OCI-LY1 (cell line): ENCODE results near the gene SNAI3.

Source experiments
- H2AFZ ChIP-seq: fragments of 200-600 bp; sonication (generic), shearing (Covaris generic); 2 replicates; pipeline ENCODE4 v1.6.0; 2014; ENCODE audit warnings: antibody characterized with exemption, mild to moderate bottlenecking, low read length
- H3F3A ChIP-seq: fragments of 200-600 bp; sonication (generic), shearing (Covaris generic); 2 replicates; pipeline ENCODE4 v1.6.0; 2014; ENCODE audit warnings: mild to moderate bottlenecking, antibody characterized with exemption, low read length, moderate library complexity; ENCODE audit not compliant: insufficient read depth
- H3K27ac ChIP-seq: fragments of 200-600 bp; sonication (generic); 2 replicates; pipeline ENCODE4 v1.5.1; 2014; ENCODE audit warnings: low read length, mixed run types, mild to moderate bottlenecking, low read depth; ENCODE audit not compliant: poor library complexity, severe bottlenecking
- H3K27me3 ChIP-seq: fragments of 200-600 bp; sonication (generic); 2 replicates; pipeline ENCODE4 v1.6.0; 2014; ENCODE audit warnings: antibody characterized with exemption, mild to moderate bottlenecking, low read length, moderate library complexity; ENCODE audit not compliant: insufficient read depth
- H3K36me3 ChIP-seq: fragments of 200-600 bp; sonication (generic); 2 replicates; pipeline ENCODE4 v1.6.1; 2014; ENCODE audit warnings: mild to moderate bottlenecking, antibody characterized with exemption, low read length, moderate library complexity, mixed read lengths; ENCODE audit not compliant: insufficient read depth
- H3K4me1 ChIP-seq: fragments of 200-600 bp; sonication (generic); 2 replicates; pipeline ENCODE4 v1.5.1; 2014; ENCODE audit warnings: mild to moderate bottlenecking, low read length, moderate library complexity; ENCODE audit not compliant: insufficient read depth, severe bottlenecking
- H3K4me2 ChIP-seq: fragments of 200-600 bp; sonication (generic), shearing (Covaris generic); 2 replicates; pipeline ENCODE4 v1.6.1; 2014; ENCODE audit warnings: low read length
- H3K4me3 ChIP-seq: fragments of 200-600 bp; sonication (generic); 2 replicates; pipeline ENCODE4 v1.5.1; 2014; ENCODE audit warnings: low read length, low read depth, mild to moderate bottlenecking, mixed read lengths; ENCODE audit not compliant: poor library complexity, severe bottlenecking
- H3K79me2 ChIP-seq: fragments of 200-600 bp; shearing (Covaris generic); 2 replicates; pipeline ENCODE4 v1.6.1; 2016; ENCODE audit warnings: mixed run types, low read length, mixed read lengths; ENCODE audit not compliant: insufficient read depth
- H3K9ac ChIP-seq: fragments of 200-600 bp; sonication (generic), shearing (Covaris generic); 2 replicates; pipeline ENCODE4 v1.6.1; 2014; ENCODE audit warnings: mild to moderate bottlenecking, low read length, mixed read lengths
- H3K9me2 ChIP-seq: fragments of 200-600 bp; sonication (generic), shearing (Covaris generic); 2 replicates; pipeline ENCODE4 v1.6.1; 2014; ENCODE audit warnings: low read depth, mild to moderate bottlenecking, low read length, mixed read lengths
- H3K9me3 ChIP-seq: fragments of 200-600 bp; shearing (Covaris generic); 2 replicates; pipeline ENCODE4 v1.6.1; 2014; ENCODE audit warnings: low read length, mixed read lengths
- H4K20me1 ChIP-seq: fragments of 200-600 bp; sonication (generic), shearing (Covaris generic); 2 replicates; pipeline ENCODE4 v1.6.0; 2016; ENCODE audit warnings: mild to moderate bottlenecking, low read length; ENCODE audit not compliant: insufficient read depth
- CTCF ChIP-seq: fragments of 200-600 bp; sonication (generic), shearing (Covaris generic); IDR thresholded peaks from 2 replicates; pipeline ENCODE4 v1.5.1; 2017; ENCODE audit warnings: mild to moderate bottlenecking, antibody characterized with exemption, low read length, moderate library complexity, mixed read lengths
- EZH2 ChIP-seq: fragments of 200-600 bp; sonication (generic), shearing (Covaris generic); IDR thresholded peaks from 2 replicates; pipeline ENCODE4 v1.8.0; 2017; ENCODE audit warnings: borderline replicate concordance, mixed run types, mild to moderate bottlenecking, antibody characterized with exemption, low read length, moderate library complexity, mixed read lengths

The SNAI3 gene

GRCh38 chr16:88701581-88702370, 15.5 kb upstream of the SNAI3 start:
- peak overlapping the region; percentile 28; the same call in 1 of the 2 replicates for H3K9ac ChIP-seq
- H2AFZ ChIP-seq, result no peak overlapping the region
- no peaks in the 10 kb centered on the region for H3K79me2 ChIP-seq
- no peaks in the 10 kb centered on the region for H4K20me1 ChIP-seq
- H3K27me3 ChIP-seq, result 0 out of 2 replicates have a peak, but pooled peaks cover 5% of the 10 kb centered on the region
- no peaks in the 10 kb centered on the region for H3K9me3 ChIP-seq
- peaks cover 7% of the 10 kb centered on the region; the same call in 1 of the 2 replicates for H3K36me3 ChIP-seq
- TF ChIP-seq EZH2, result no peak
- no peak for TF ChIP-seq CTCF
- no peaks in the 10 kb centered on the region for H3K9me2 ChIP-seq
- peaks cover 47% of the 10 kb centered on the region for H3K4me1 ChIP-seq
- no peaks in the 10 kb centered on the region for H3F3A ChIP-seq
- peak overlapping the region; percentile 46 for H3K4me3 ChIP-seq
- H3K27ac ChIP-seq, result no peak overlapping the region
- H3K4me2 ChIP-seq, result peak overlapping the region; percentile 52

GRCh38 chr16:88700636-88701482, 14.6 kb upstream of the SNAI3 start:
- peak overlapping the region; percentile 52 for H3K4me2 ChIP-seq
- peaks cover 46% of the 10 kb centered on the region for H3K4me1 ChIP-seq
- H3K9me2 ChIP-seq, result no peaks in the 10 kb centered on the region
- no peak for TF ChIP-seq CTCF
- no peak for TF ChIP-seq EZH2
- H3K27ac ChIP-seq, result no peak overlapping the region
- H3K9ac ChIP-seq, result peak overlapping the region; percentile 28; the same call in 1 of the 2 replicates
- H3K36me3 ChIP-seq, result peaks cover 7% of the 10 kb centered on the region; the same call in 1 of the 2 replicates
- peak overlapping the region; percentile 46 for H3K4me3 ChIP-seq
- H3K79me2 ChIP-seq, result no peaks in the 10 kb centered on the region
- no peak overlapping the region for H2AFZ ChIP-seq
- H3K27me3 ChIP-seq, result 0 out of 2 replicates have a peak, but pooled peaks cover 6% of the 10 kb centered on the region
- no peaks in the 10 kb centered on the region for H3K9me3 ChIP-seq
- H3F3A ChIP-seq, result no peaks in the 10 kb centered on the region
- H4K20me1 ChIP-seq, result no peaks in the 10 kb centered on the region

- no peak overlapping the region for H3K27ac ChIP-seq
- no peaks in the 10 kb centered on the region for H3K9me2 ChIP-seq
- no peaks in the 10 kb centered on the region for H3K79me2 ChIP-seq
- peaks cover 7% of the 10 kb centered on the region; the same call in 1 of the 2 replicates for H3K36me3 ChIP-seq
- H3K9me3 ChIP-seq, result no peaks in the 10 kb centered on the region
- no peak overlapping the region for H3K4me2 ChIP-seq
- peaks cover 8% of the 10 kb centered on the region; the same call in 1 of the 2 replicates for H3K27me3 ChIP-seq
- no peak overlapping the region for H3K4me3 ChIP-seq
- H2AFZ ChIP-seq, result no peak overlapping the region
- H3K4me1 ChIP-seq, result peaks cover 41% of the 10 kb centered on the region
- TF ChIP-seq CTCF (no peak), EZH2 (no peak)
- no peaks in the 10 kb centered on the region for H4K20me1 ChIP-seq
- H3K9ac ChIP-seq, result no peak overlapping the region
- H3F3A ChIP-seq, result no peaks in the 10 kb centered on the region
These were observed 14.0 kb upstream of the SNAI3 start for GRCh38 chr16:88700322-88700635.
